Nephron progenitor cell (in vitro differentiated cells): ENCODE measurements around the gene JAM2.
"Not testable (repeated sequence)": the region's sequence is repeated elsewhere in the genome, so short reads cannot be mapped to it uniquely, and the experiment has no call there.

Experiments
- DNase-seq: peaks from one replicate; pipeline ENCODE4 v3.0.0; 2021
- H3K27ac Mint-ChIP-seq: 2 replicates; pipeline ENCODE4 v1.8.0; 2021; ENCODE audit warnings: mild to moderate bottlenecking, moderate library complexity, mixed read lengths
- H3K27me3 Mint-ChIP-seq: 2 replicates; pipeline ENCODE4 v1.8.0; 2021; ENCODE audit warnings: mild to moderate bottlenecking, low read depth, mixed read lengths; ENCODE audit not compliant: poor library complexity
- H3K36me3 Mint-ChIP-seq: 2 replicates; pipeline ENCODE4 v1.8.0; 2021; ENCODE audit warnings: low read depth, mixed read lengths
- H3K4me1 Mint-ChIP-seq: 2 replicates; pipeline ENCODE4 v1.8.0; 2021; ENCODE audit warnings: mixed read lengths
- H3K4me3 Mint-ChIP-seq: 2 replicates; pipeline ENCODE4 v1.8.0; 2021; ENCODE audit warnings: mild to moderate bottlenecking, moderate library complexity, mixed read lengths
- H3K9me3 Mint-ChIP-seq: 2 replicates; pipeline ENCODE4 v1.8.0; 2021; ENCODE audit warnings: mild to moderate bottlenecking, moderate library complexity, mixed read lengths
- CTCF ChIP-seq: fragments of 200-600 bp; sonication (generic); IDR thresholded peaks from 2 replicates; pipeline ENCODE4 v1.5.0; 2021; ENCODE audit warnings: antibody characterized with exemption

Gene JAM2

GRCh38 chr21:25700741-25701140, 61.7 kb downstream of the JAM2 start:
- Mint-ChIP-seq H3K36me3 (peaks cover 23% of the 10 kb centered on the region), H3K27ac (no peak overlapping the region), H3K4me3 (no peak overlapping the region), H3K4me1 (no peaks in the 10 kb centered on the region), H3K9me3 (peaks cover 11% of the 10 kb centered on the region), H3K27me3 (peaks cover 2% of the 10 kb centered on the region)
- no peak for TF ChIP-seq CTCF
- no peak for DNase-seq

- no peak overlapping the region for H3K4me3 Mint-ChIP-seq
- no peak for TF ChIP-seq CTCF
- no peaks in the 10 kb centered on the region for H3K4me1 Mint-ChIP-seq
- no peak overlapping the region for H3K27ac Mint-ChIP-seq
- H3K9me3 Mint-ChIP-seq = peaks cover 6% of the 10 kb centered on the region
- no peak for DNase-seq
- H3K27me3 Mint-ChIP-seq = peaks cover 2% of the 10 kb centered on the region
- peaks cover 22% of the 10 kb centered on the region for H3K36me3 Mint-ChIP-seq
These were observed 62.5 kb downstream of the JAM2 start for GRCh38 chr21:25701529-25701928.

- H3K4me3 Mint-ChIP-seq = no peak overlapping the region
- peaks cover 4% of the 10 kb centered on the region for H3K27me3 Mint-ChIP-seq
- DNase-seq = peak; percentile 28
- H3K36me3 Mint-ChIP-seq = peaks cover 4% of the 10 kb centered on the region
- H3K27ac Mint-ChIP-seq = no peak overlapping the region
- peak; percentile 86 for TF ChIP-seq CTCF
- H3K4me1 Mint-ChIP-seq = no peaks in the 10 kb centered on the region
- no peaks in the 10 kb centered on the region for H3K9me3 Mint-ChIP-seq
These were observed 69.5 kb downstream of the JAM2 start for GRCh38 chr21:25708467-25709065.

GRCh38 chr21:25709684-25710265, 70.7 kb downstream of the JAM2 start:
- Mint-ChIP-seq H3K4me3 (no peak overlapping the region), H3K27ac (no peak overlapping the region), H3K9me3 (no peaks in the 10 kb centered on the region), H3K4me1 (no peaks in the 10 kb centered on the region), H3K27me3 (peaks cover 4% of the 10 kb centered on the region), H3K36me3 (peaks cover 4% of the 10 kb centered on the region)
- no peak for TF ChIP-seq CTCF
- DNase-seq = no peak

GRCh38 chr21:25710550-25710949, 71.5 kb downstream of the JAM2 start:
- H3K27ac Mint-ChIP-seq = peak overlapping the region; percentile 77
- peaks cover 4% of the 10 kb centered on the region for H3K36me3 Mint-ChIP-seq
- no peak for TF ChIP-seq CTCF
- H3K27me3 Mint-ChIP-seq = peaks cover 4% of the 10 kb centered on the region
- no peaks in the 10 kb centered on the region for H3K4me1 Mint-ChIP-seq
- DNase-seq = no peak
- H3K9me3 Mint-ChIP-seq = no peaks in the 10 kb centered on the region
- no peak overlapping the region for H3K4me3 Mint-ChIP-seq

GRCh38 chr21:25714066-25714465, 75.0 kb downstream of the JAM2 start:
- H3K36me3 Mint-ChIP-seq, H3K4me1 Mint-ChIP-seq, DNase-seq, H3K9me3 Mint-ChIP-seq, H3K27ac Mint-ChIP-seq, H3K4me3 Mint-ChIP-seq, H3K27me3 Mint-ChIP-seq: not testable (repeated sequence)
